Measurements from ENCODE around the gene CD14.

DNA sequence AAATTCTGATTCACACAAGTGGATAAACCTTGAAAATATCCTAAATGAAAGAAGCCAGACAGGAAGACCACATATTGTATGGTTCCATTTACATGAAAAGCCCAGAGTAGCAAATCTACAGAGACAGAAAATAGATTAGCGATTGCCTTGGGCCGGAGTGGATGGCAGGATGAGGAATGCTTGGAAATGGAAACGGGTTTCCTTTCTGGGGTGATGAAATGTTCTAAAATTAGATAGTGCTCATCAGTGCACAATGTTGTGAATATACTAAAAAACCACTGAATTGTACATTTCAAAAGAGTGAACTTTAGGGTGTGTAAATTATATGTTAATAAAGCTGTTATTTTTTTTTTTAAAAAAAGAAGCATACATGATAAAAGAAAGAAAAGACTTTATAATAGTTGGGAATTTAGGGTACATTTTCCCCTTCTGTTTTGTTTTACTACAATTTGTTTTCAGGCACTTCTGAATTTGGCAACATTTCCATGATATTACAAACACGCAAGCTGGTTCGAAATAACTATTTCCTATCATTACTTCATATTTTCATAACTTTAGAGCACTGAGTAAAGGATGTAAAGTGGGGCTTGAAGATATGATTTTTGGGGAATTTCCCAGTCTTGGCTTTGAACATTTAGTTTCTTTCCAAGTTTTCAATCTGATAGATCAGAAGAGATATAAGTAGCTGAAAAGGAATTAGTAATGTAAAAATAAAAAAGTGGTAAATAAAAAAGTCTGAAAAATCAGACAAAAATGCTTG, 44.5 kb downstream of the CD14 start:
- no peak for TF ChIP-seq SPI1 (IDR thresholded peaks at IDR 0.05; ENCODE audit: low read depth, low read length)
- TF ChIP-seq POLR2A (IDR thresholded peaks at IDR 0.05; ENCODE audit: low read depth, low read length): no peak
- TF ChIP-seq POLR2AphosphoS5 (IDR thresholded peaks at IDR 0.05; ENCODE audit: low read depth, low read length): no peak
- TF ChIP-seq TAF1 (IDR thresholded peaks at IDR 0.05; ENCODE audit: low read depth, low read length): no peak

Measured in GM12891 (cell line).